IPS-18c (cell line): ENCODE results near the gene EEFSEC.
"Not testable (repeated sequence)": the region's sequence is repeated elsewhere in the genome, so short reads cannot be mapped to it uniquely, and the experiment has no call there.

Experiments
- H3K4me3 ChIP-seq: 2 replicates; pipeline ENCODE4 v1.7.0; 2013; ENCODE audit warnings: low read depth, mild to moderate bottlenecking, low read length, moderate library complexity; ENCODE audit not compliant: insufficient read depth
- H3K9me3 ChIP-seq: one replicate; pipeline ENCODE4 v1.6.1; 2013; ENCODE audit warnings: mild to moderate bottlenecking, low read length, moderate library complexity; ENCODE audit not compliant: control insufficient read depth, insufficient read depth

EEFSEC gene

DNA sequence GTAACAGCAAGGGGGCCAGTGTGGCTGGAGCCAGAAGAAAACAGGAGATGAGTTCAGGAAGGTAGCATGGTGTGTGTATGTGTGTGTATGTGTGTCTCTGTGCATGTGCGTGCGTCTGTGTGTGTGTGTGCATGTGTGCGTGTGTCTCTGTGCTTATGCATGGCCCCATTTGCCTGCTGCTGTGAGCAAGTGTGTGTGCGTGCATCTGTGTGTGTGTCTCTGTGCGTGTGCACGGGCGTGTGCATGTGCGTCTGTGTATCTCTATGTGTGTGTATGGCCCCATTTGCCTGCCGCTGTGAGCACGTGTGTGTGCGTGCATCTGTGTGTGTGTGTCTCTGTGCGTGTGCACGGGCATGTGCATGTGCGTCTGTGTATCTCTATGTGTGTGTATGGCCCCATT is 7.1 kb upstream of the EEFSEC start:
- no peaks in the 10 kb centered on the region for H3K9me3 ChIP-seq
- no peak overlapping the region for H3K4me3 ChIP-seq

DNA sequence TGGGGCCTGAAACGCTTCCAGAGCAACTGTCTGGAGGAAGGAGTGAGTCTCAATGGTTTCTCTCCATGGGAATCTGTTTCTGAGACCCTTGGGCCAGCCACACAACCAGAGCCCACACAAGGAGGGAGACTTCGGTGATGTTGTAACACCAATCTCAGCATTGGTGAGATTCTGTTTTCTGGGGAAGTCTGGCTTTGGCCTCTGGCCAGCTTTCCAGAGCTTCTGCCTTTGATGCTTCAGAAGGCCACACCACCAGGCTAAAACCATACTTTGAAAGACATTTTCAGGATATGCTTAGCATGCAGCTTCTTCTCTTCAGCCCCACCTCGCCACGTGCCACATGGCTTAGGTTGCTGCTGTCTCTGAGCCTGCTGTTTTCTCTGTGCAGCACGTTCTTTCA is 3.6 kb upstream of the EEFSEC start:
- no peak overlapping the region for H3K4me3 ChIP-seq
- no peaks in the 10 kb centered on the region for H3K9me3 ChIP-seq

DNA sequence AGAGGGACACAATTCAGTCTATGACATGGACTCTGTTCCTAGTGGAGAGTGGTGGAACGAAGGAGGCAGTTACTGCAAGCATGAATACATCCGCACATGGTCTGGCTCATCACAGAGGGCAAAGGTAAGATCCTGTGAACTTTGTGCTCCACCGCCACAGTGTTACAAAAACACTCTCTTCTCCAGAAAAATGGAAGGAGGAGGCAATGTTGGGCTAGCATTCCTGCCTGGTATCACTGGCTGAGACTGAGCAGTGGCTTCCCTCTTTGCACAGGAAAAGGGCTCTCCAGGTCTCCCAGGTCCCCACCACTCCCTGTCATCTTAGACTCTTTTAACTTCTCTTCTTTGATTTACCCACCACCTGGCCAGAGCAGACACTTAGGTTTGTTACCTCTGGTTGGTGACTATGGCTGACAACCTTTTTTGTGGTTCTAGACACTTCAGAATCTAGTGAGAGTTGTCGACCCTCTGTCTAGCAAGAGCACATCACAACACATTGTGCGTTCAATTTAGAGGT is 1.5 kb upstream of the EEFSEC start:
- no peak overlapping the region for H3K4me3 ChIP-seq
- no peaks in the 10 kb centered on the region for H3K9me3 ChIP-seq

DNA sequence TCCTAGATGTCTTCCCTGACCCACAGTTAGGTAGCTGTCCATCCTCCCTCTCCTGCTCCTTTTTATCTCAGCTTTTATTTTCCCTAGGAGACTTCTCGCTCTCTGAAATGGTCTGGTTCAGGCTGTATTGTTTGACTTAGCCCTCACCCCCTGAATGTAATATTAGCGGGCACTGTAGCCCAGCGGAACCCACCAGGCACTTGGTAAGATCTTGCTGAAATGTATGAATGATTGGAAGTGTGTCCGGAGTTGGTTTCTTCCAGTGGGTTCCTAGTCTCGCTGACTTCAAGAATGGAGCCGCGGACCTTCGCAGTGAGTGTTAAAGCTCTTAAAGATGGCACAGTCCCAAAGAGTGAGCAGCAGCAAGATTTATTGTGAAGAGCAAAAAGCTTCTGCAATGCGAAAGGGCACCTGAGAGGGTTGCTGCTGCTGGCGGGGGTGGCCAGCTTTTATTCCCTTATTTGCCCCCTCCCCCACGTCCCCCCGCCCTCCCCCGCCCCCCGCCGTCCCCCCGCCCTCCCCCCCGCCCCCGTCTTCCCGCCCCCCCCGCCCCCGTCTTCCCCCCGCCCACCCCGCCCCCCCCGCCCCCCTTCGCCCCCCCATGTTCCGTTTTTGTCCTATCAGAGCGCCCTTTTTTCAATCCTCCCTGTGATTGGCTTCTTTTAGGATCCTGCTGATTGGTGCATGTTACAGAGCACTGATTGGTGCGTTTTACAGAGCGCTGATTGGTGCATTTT is 694 bp upstream of the EEFSEC start:
- Histone ChIP-seq H3K9me3 (no peaks in the 10 kb centered on the region), H3K4me3 (peak overlapping the region; percentile 92; the same call in 1 of the 2 replicates)

DNA sequence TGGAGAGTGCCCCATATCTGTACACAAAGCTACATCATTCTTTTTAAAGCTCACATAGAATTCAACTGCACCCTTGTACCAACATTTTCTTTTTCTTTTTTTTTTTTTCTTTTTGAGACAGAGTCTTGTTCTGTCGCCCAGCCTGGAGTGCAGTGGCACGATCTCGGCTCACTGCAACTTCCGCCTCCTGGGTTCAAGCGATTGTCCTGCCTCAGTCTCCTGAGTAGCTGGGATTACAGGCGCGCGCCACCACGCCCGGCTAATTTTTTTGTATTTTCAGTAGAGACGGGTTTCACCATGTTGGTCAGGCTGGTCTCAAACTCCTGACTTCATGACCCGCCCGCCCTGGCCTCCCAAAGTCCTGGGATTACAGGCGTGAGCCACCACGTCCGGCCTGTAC is 1.1 kb downstream of the EEFSEC start:
- peak overlapping the region; percentile 92; the same call in 1 of the 2 replicates for H3K4me3 ChIP-seq
- not testable (repeated sequence) for H3K9me3 ChIP-seq

DNA sequence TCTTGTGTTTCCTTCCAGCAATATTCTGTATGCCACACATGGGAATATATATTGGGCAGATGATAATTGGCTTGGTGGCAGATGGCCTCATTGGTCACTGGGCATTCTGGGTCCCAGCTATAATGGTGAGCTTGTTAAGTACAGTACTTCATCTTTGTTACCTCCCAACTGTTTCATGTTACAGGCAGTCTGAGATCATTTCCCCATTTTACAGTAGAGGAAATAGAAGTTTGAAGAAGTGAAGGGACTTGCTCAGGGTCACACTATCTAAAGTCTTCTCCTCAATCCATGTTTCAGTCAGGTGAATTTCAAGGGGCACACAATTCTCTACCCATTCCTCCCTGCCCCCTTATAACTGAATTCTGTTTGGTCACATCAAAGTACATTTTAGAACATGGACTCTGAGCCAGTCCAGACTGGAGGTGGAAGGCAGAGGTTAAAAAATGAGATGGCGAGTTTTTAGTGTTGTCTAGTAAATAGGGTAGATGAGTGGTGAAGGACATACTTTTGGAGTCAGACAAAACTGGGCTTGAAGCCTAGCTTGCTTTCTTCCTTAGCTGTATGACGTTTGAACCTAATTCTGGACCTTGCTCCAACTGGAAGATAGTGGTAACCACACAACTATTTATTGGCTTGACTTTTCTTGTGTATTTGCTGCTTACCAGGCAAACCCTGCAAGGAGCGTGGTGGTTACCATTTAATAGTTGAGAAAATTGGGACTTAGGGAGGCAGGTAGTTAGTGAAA is 2.5 kb downstream of the EEFSEC start:
- H3K9me3 ChIP-seq, result no peaks in the 10 kb centered on the region
- no peak overlapping the region for H3K4me3 ChIP-seq

DNA sequence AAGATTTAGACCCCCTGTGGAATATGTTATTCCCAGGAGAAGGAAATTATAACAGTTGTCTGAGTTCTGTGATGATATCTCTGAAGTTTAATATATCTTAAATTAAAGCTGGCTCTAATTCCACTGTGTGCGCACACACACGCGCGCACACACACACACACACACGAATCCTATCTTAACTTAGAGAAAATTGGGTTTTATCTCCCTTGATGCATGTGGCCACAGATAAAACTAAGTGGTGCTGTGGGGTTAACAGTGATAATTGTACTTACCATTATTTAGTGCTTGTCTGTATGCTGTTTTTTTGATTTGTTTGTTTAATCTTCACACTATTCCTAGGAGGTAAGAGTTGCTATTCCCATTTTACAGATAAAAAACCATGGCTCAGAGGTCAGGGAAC is 7.4 kb downstream of the EEFSEC start:
- no peaks in the 10 kb centered on the region for H3K9me3 ChIP-seq
- no peak overlapping the region for H3K4me3 ChIP-seq

DNA sequence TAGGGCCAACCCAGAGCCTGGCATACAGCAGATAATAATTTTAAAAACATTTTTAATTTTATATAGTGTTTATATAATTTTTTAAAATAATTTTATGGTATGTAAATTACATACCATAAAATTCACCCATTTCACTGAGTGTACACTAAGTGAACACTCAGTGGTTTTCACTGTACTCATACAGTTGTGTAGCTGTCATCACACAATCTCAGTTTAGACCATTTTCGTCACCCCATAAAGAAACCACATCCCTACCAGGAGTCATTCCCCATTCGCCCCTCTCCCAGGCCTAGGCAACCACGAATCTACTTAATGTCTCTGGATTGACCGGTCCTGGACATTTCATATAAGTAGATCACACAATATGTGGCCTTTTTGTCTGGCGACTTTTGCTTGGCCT is 10.2 kb downstream of the EEFSEC start:
- Histone ChIP-seq H3K4me3 (no peak overlapping the region), H3K9me3 (no peaks in the 10 kb centered on the region)

DNA sequence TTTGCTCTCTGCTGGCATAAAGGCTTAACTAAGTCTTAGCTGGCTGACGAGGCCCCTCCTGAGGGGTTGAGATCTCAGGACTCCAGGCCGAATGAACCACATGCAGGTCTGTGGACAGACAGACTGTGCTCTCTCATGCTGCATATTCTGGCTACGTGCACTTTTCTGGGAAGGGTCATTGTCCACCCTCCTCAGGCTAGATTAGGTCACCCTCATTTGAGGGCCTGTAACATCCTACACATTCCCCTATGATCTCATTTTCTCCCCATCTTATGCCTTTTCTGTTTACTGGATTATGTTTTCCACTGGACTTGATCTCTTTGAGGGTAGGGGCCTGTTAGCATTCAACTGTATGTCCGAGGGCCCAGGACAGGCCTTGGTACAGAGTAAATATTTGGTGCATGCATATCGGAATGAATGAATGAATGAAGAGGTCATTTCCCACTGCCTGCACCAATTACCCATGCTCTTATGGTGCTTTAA is 13.7 kb downstream of the EEFSEC start:
- Histone ChIP-seq H3K4me3 (no peak overlapping the region), H3K9me3 (no peaks in the 10 kb centered on the region)

DNA sequence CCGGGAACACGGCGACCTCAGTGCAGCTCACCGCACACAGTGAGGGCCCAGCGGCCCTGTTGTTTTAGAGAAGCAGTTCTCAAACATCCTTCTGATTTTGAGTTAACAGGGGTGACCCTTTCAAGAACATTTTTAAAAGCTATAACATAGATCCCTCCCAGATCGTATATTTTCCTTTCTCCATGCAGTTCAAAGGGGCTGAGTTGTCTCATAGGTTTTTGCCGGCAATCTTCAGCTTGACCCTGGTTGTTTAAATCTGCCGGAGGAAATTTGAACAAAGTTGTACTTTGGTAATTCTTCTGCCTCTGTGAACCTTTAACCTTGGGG is 14.3 kb downstream of the EEFSEC start:
- H3K4me3 ChIP-seq, result no peak overlapping the region

DNA sequence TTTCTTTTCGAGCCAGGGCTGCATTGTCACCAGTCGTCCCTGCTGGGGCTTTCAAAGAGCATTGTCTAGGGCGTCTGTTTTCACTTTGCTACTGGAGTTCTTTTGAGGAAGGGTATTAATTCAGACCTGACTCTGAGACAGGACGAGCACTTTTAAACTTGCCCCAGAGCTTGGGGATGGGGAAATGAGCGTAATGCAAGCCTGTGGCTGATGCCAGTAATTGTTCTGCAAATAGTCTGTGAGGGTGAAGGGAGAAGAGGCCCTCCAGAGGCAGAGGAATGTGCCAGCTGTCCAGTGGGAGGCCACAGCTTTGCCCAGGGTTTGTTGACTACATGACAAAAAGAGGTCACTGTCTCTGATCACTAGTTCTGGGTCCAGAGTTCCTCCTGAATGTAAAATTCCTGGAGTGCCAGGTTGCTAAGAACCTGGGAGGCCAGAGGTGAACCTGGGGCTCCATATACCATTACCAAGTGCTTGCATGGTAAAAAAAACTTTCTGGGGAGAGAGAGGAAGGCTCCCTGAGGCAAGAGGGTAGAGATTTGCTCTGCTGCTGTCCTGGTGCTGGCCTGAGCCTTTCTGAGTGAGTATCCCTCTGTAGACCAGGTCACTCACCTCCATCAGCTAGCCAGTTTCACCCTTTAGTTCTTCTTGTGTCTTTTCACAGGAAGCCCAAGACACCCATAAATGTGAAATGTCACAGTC is 14.8 kb downstream of the EEFSEC start:
- Histone ChIP-seq H3K9me3 (no peaks in the 10 kb centered on the region), H3K4me3 (no peak overlapping the region)

More for the DNA sequence above, 14.3 kb downstream of the EEFSEC start:
- H3K9me3 ChIP-seq, result no peaks in the 10 kb centered on the region

DNA sequence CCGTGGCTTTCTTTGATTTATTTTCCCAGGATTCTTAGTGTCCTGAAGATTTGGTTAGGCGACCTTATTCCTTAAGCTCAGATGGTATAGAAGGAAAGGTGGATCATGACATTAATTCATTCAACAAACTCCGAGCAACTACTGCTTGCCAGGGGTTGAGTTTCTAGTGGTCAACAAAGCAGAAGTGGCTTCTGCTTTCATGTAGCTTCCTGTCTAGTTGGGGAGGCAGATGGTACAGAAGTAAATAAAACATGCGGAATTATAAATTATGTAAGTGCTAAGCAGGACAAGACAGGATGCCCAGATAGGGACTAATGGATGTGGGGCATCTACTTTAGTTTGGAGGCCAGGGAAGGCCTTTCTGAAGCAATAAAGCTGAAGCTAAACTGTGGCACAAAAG is 15.6 kb downstream of the EEFSEC start:
- no peaks in the 10 kb centered on the region for H3K9me3 ChIP-seq
- H3K4me3 ChIP-seq, result no peak overlapping the region

DNA sequence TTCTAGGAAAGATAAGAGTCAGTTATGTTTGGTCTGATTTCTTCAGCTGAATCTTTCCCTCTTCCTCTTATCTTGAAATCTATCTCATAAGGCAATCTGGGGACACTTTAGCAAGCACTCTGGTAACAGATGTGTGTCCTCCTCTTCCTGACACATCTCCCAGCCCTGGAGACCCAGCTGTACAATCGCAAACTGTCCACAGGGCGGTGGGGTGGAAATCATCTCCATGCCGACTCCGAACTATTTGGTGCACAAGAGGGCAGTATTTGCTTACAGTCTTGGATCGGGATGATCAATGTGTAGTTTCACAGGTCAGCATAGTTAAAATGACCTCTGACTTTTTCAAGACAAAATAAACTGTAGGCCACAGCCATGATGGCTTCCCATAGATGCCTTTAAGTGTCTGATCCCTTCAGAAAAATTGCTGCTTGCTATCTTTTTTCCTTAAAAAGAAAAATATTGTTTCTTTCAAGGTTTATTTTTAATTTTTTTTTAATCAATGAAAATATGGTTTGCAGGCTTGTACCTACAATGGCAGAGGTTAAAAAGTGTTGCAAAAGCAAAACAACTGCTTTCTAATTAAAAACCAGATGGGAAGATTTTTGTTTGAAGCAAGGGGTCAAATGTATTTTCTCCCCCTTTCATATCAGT is 17.7 kb downstream of the EEFSEC start:
- no peak overlapping the region for H3K4me3 ChIP-seq
- no peaks in the 10 kb centered on the region for H3K9me3 ChIP-seq

DNA sequence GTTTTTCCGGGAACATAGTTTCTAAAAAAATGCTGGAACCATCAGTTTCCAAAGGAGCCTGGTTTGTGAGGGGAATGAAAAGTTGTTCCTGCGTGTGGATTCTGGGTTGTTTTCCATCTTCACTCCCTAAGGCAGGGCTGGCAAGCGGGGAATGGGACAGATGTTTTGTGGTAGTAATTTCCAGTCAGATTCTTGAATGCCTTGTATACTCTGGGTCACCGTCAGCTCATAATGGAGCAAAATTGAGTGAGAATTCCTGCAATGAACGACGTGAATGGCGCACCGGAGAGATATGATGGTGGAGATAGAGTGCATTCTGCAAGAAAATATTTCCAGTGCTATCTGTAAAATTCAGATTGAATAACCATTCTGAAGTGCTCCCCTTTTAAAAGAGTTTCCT is 19.9 kb downstream of the EEFSEC start:
- no peaks in the 10 kb centered on the region for H3K9me3 ChIP-seq
- no peak overlapping the region for H3K4me3 ChIP-seq

DNA sequence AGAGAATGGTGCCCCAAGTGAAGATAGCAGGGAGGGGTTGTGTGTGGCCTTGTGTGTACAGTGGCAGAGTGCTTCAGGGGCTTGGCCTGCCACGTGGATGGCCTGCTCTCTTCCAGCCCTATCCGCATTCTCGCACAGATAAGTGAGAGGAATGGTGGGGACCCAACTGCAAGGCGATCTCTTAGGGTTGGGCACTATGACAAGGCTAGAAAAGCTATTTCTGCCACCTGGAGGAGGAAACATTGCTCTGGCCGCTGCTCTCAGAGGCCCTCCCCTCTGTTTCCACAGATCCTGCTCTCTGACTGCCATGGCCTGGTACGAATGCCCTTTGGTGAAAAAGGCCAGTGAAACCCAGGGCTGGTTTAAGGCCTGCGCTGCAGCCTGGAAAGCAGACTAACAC is 20.6 kb downstream of the EEFSEC start:
- H3K9me3 ChIP-seq, result no peaks in the 10 kb centered on the region
- H3K4me3 ChIP-seq, result no peak overlapping the region

DNA sequence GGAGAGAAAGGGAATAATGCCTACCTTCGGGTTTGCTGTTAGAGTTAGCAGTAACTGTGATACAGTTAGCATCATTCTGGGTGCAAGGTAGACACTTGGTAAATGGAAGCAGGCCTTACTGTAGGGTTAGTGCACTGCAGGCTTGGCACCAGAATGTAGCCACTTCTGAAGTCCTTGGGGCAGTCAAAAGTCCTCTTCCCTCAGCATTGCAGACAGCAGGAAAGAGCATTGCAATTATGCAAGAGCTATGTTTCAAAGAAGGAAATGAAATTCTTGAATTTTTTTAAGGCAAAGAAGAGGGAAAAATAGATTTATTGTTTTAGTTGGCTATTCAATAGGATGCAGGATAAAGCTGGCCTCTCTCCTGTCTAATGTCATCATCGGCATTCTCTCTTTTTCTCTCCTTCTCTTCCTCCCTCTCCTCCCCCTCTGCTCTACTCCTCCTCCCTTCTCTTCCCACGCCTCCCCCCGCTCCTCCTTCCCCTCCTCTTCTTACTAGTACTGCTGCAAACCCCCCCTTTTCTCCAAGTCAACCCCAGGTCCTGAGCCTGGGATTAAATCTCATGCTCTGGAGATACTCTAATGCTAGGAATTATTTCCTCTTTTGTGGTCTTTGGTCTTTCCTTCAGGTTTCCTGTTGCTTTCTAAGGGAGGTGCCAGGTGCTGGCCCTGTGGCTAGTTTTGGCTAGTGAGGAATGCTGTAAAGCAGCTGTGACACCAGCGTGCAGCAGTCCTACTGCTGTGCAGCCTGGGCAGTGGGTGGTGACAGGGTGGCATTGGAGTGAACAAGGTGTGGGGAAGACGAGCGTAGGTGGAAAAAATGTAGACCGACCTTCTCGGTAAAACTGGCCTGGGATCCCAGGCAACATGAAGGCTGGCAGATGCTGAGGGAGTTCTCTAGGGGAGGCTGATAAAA is 21.7 kb downstream of the EEFSEC start:
- Histone ChIP-seq H3K9me3 (no peaks in the 10 kb centered on the region), H3K4me3 (no peak overlapping the region)
